Hematopoietic multipotent progenitor cell treated with erythropoietin and hydrocortisone succinate and interleukin-3 and kit ligand, for 8 days (in vitro differentiated cells): ENCODE results near the gene TTC34.

Experiments
- DNase-seq: peaks from one replicate; pipeline ENCODE4 v3.0.0-alpha.2; 2015

Gene TTC34

GRCh38 chr1:2801535-2802291 lies at the start of gene TTC34:
Gene TTC34 (minus strand): TSS chr1:2801693. CDS start chr1:2800827, 866 bp downstream.
- DNase-seq, result peak; percentile 62

- DNase-seq, result no peak
These were observed 49.0 kb upstream of the TTC34 start for GRCh38 chr1:2850502-2850901.

- DNase-seq, result no peak
These were observed 46.6 kb upstream of the TTC34 start for GRCh38 chr1:2848006-2848670.

- no peak for DNase-seq
These were observed 45.8 kb upstream of the TTC34 start for GRCh38 chr1:2847086-2847985.

- DNase-seq, result no peak
These were observed 44.4 kb upstream of the TTC34 start for GRCh38 chr1:2845869-2846268.

- peak; percentile 5 for DNase-seq
These were observed 38.7 kb upstream of the TTC34 start for GRCh38 chr1:2840036-2840809.

- no peak for DNase-seq
These were observed 36.3 kb upstream of the TTC34 start for GRCh38 chr1:2837823-2838222.

GRCh38 chr1:2837316-2837715 lies 35.8 kb upstream of the TTC34 start:
- no peak for DNase-seq

GRCh38 chr1:2836333-2836970 lies 35.0 kb upstream of the TTC34 start:
- DNase-seq, result no peak

- DNase-seq, result no peak
These were observed 34.2 kb upstream of the TTC34 start for GRCh38 chr1:2835650-2836159.

GRCh38 chr1:2834741-2835564 lies 33.5 kb upstream of the TTC34 start:
- DNase-seq, result no peak

- no peak for DNase-seq
These were observed 32.6 kb upstream of the TTC34 start for GRCh38 chr1:2834146-2834475.

GRCh38 chr1:2833454-2834145 lies 32.1 kb upstream of the TTC34 start:
- DNase-seq, result no peak

GRCh38 chr1:2832506-2833453 lies 31.3 kb upstream of the TTC34 start:
- no peak for DNase-seq

- no peak for DNase-seq
These were observed 30.2 kb upstream of the TTC34 start for GRCh38 chr1:2831596-2832212.

GRCh38 chr1:2830761-2831425 lies 29.4 kb upstream of the TTC34 start:
- no peak for DNase-seq

- DNase-seq, result no peak
These were observed 28.5 kb upstream of the TTC34 start for GRCh38 chr1:2829846-2830615.
